Neural progenitor cell (in vitro differentiated cells): ENCODE data around the gene LRIT1. TPM values are rescaled to one million over a fixed set of nuclear protein-coding genes. Genes with fewer than 3 reads are reported as not detected.

Experiments used
- DNase-seq: peaks from one replicate; pipeline ENCODE4 v3.0.0-alpha.2; 2016; ENCODE audit warnings: low spot score
- H2AFZ ChIP-seq: fragments of 200-600 bp; sonication (generic); replicated peaks from 2 replicates; pipeline ENCODE4 v1.6.1; 2016; ENCODE audit warnings: antibody characterized with exemption
- H3F3A ChIP-seq: fragments of 200-600 bp; sonication (generic); 2 replicates; pipeline ENCODE4 v1.6.1; 2016; ENCODE audit warnings: antibody characterized with exemption, low read depth
- H3K27ac ChIP-seq: fragments of 200-600 bp; sonication (generic); 2 replicates; pipeline ENCODE4 v1.5.1; 2016; ENCODE audit warnings: mild to moderate bottlenecking
- H3K27me3 ChIP-seq: fragments of 200-600 bp; sonication (generic); 2 replicates; pipeline ENCODE4 v1.6.1; 2016; ENCODE audit warnings: mild to moderate bottlenecking, moderate library complexity
- H3K36me3 ChIP-seq: fragments of 200-600 bp; sonication (generic); 2 replicates; pipeline ENCODE4 v1.5.1; 2016
- H3K4me1 ChIP-seq: fragments of 200-600 bp; sonication (generic); 2 replicates; pipeline ENCODE4 v1.6.1; 2016; ENCODE audit warnings: mixed run types
- H3K4me2 ChIP-seq: fragments of 200-600 bp; sonication (generic); 2 replicates; pipeline ENCODE4 v1.6.1; 2016
- H3K4me3 ChIP-seq: fragments of 200-600 bp; sonication (generic); 2 replicates; pipeline ENCODE4 v1.5.1; 2016
- H3K79me2 ChIP-seq: fragments of 200-600 bp; sonication (generic); 2 replicates; pipeline ENCODE4 v1.6.1; 2016; ENCODE audit warnings: low read depth
- H3K9ac ChIP-seq: fragments of 200-600 bp; sonication (generic); 2 replicates; pipeline ENCODE4 v1.6.1; 2016
- H3K9me3 ChIP-seq: fragments of 200-600 bp; sonication (generic); 2 replicates; pipeline ENCODE4 v1.5.1; 2016; ENCODE audit warnings: low read depth
- H4K20me1 ChIP-seq: fragments of 200-600 bp; sonication (generic); 2 replicates; pipeline ENCODE4 v1.6.1; 2016; ENCODE audit warnings: low read depth
- H3K27ac Mint-ChIP-seq: 3 replicates; pipeline ENCODE4 v1.8.0; 2021; ENCODE audit warnings: mixed read lengths
- H3K27me3 Mint-ChIP-seq: 2 replicates; pipeline ENCODE4 v1.8.0; 2022; ENCODE audit warnings: low read depth, mild to moderate bottlenecking, inconsistent platforms, moderate library complexity, mixed read lengths; ENCODE audit not compliant: insufficient read depth
- H3K36me3 Mint-ChIP-seq: 3 replicates; pipeline ENCODE4 v1.8.0; 2021; ENCODE audit warnings: mixed read lengths
- H3K4me1 Mint-ChIP-seq: 3 replicates; pipeline ENCODE4 v1.8.0; 2021; ENCODE audit warnings: mixed read lengths
- H3K4me3 Mint-ChIP-seq: 3 replicates; pipeline ENCODE4 v1.8.0; 2021; ENCODE audit warnings: mild to moderate bottlenecking, moderate library complexity, mixed read lengths
- H3K9me3 Mint-ChIP-seq: 3 replicates; pipeline ENCODE4 v1.8.0; 2020; ENCODE audit warnings: mixed read lengths
- EZH2 ChIP-seq: fragments of 200-600 bp; sonication (generic); IDR thresholded peaks from 2 replicates; pipeline ENCODE4 v1.6.1; 2017; ENCODE audit warnings: antibody characterized with exemption, mild to moderate bottlenecking, moderate library complexity
- EZH2phosphoT487 ChIP-seq: fragments of 200-600 bp; sonication (generic); IDR thresholded peaks from 2 replicates; pipeline ENCODE4 v1.6.1; 2017; ENCODE audit warnings: antibody characterized with exemption
- total RNA-seq: library from RNA; depleted of rRNA; stranded (reverse); fragments of >200 nt; gene quantifications from 2 replicates; pipeline ENCODE4 v1.2.3, GENCODE V29; 2015; ENCODE audit warnings: low replicate concordance
- TF ChIP-seq, protein P1 (sequence below): fragments of 200-600 bp; sonication (generic); IDR thresholded peaks from 2 replicates; pipeline ENCODE4 v1.5.1; 2017; ENCODE audit warnings: antibody characterized with exemption, mild to moderate bottlenecking

The LRIT1 gene
- total RNA-seq, 1 donor from 2014 or later = not detected

- Mint-ChIP-seq H3K9me3 (peaks cover under 1% of the 10 kb centered on the region), H3K36me3 (no peaks in the 10 kb centered on the region), H3K4me1 (peaks cover 8% of the 10 kb centered on the region), H3K4me3 (no peak within 1 kb of the TSS), H3K27ac (no peak within 1 kb of the TSS), H3K27me3 (peaks cover 17% of the 10 kb centered on the region)
- Histone ChIP-seq H3K79me2 (no peaks in the 10 kb centered on the region), H3K4me1 (peaks cover 16% of the 10 kb centered on the region), H3K4me2 (peak within 1 kb of the TSS; percentile 39), H3K36me3 (no peaks in the 10 kb centered on the region), H3K9ac (no peak within 1 kb of the TSS), H3K27ac (no peak within 1 kb of the TSS), H3K9me3 (no peaks in the 10 kb centered on the region), H4K20me1 (no peaks in the 10 kb centered on the region), H3K4me3 (no peak within 1 kb of the TSS), H3K27me3 (no peaks in the 10 kb centered on the region), H3F3A (peaks cover 7% of the 10 kb centered on the region), H2AFZ (no peak within 1 kb of the TSS)
- DNase-seq = no peak
- no peak for TF ChIP-seq EZH2
- no peak for TF ChIP-seq EZH2phosphoT487
- TF ChIP-seq, protein P1, sequence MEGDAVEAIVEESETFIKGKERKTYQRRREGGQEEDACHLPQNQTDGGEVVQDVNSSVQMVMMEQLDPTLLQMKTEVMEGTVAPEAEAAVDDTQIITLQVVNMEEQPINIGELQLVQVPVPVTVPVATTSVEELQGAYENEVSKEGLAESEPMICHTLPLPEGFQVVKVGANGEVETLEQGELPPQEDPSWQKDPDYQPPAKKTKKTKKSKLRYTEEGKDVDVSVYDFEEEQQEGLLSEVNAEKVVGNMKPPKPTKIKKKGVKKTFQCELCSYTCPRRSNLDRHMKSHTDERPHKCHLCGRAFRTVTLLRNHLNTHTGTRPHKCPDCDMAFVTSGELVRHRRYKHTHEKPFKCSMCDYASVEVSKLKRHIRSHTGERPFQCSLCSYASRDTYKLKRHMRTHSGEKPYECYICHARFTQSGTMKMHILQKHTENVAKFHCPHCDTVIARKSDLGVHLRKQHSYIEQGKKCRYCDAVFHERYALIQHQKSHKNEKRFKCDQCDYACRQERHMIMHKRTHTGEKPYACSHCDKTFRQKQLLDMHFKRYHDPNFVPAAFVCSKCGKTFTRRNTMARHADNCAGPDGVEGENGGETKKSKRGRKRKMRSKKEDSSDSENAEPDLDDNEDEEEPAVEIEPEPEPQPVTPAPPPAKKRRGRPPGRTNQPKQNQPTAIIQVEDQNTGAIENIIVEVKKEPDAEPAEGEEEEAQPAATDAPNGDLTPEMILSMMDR = no peak
These were observed 15.7 kb downstream of the LRIT1 start, which contains the start of gene LRIT2 for GRCh38 chr10:84225427-84226173. Gene LRIT2, minus strand, starts transcription at chr10:84225544. Its CDS starts 24 bp downstream, at chr10:84225520.

DNA sequence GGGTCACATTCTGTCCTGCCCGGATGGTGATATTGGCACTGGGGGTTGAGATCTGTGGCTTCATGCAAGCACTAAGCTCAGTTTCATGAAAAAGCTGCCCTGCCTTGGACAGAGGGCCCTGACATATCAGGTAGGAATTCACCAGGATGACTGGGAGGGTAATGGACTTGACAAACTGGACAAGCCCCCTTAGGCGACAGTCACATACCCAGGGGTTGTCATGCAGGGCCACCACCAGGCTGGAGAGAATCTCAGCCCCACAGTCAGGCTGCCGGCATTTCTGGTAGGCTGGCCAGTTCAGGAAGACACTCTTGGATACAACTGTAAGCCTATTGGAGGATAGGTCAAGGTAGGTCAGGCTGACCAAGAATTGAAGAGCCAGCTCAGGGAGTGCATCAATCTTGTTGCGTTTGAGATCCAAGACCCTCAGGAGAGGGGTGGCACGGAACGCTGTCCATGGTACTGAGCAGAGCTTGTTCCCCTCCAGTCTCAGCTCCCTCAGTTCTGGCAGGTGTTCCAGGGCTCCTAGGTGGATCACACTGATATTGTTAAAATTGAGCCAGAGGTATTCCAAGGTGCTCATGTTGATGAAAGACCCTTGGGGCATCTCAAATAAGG lies 16.8 kb downstream of the LRIT1 start:
- H3K4me3 ChIP-seq = no peak overlapping the region
- peaks cover 16% of the 10 kb centered on the region for H3K4me1 ChIP-seq
- H3K9me3 ChIP-seq = no peaks in the 10 kb centered on the region
- H3K27ac Mint-ChIP-seq = no peak overlapping the region
- H2AFZ ChIP-seq = no peak overlapping the region
- H3K4me2 ChIP-seq = no peak overlapping the region
- no peak overlapping the region for H3K27ac ChIP-seq
- H3F3A ChIP-seq = peaks cover 7% of the 10 kb centered on the region
- peaks cover 8% of the 10 kb centered on the region for H3K4me1 Mint-ChIP-seq
- no peaks in the 10 kb centered on the region for H3K79me2 ChIP-seq
- H3K9me3 Mint-ChIP-seq = peaks cover 2% of the 10 kb centered on the region
- H3K27me3 ChIP-seq = no peaks in the 10 kb centered on the region
- DNase-seq = peak; percentile 81
- no peaks in the 10 kb centered on the region for H3K36me3 ChIP-seq
- H3K4me3 Mint-ChIP-seq = no peak overlapping the region
- TF ChIP-seq, protein P1 = no peak
- TF ChIP-seq EZH2phosphoT487 = no peak
- TF ChIP-seq EZH2 = no peak
- H3K27me3 Mint-ChIP-seq = peaks cover 19% of the 10 kb centered on the region
- H4K20me1 ChIP-seq = no peaks in the 10 kb centered on the region
- no peak overlapping the region for H3K9ac ChIP-seq
- no peaks in the 10 kb centered on the region for H3K36me3 Mint-ChIP-seq

- Histone ChIP-seq H3K27ac (no peak overlapping the region), H4K20me1 (no peaks in the 10 kb centered on the region), H2AFZ (no peak overlapping the region), H3F3A (peaks cover 7% of the 10 kb centered on the region), H3K9ac (no peak overlapping the region), H3K9me3 (no peaks in the 10 kb centered on the region), H3K4me3 (no peak overlapping the region), H3K4me2 (no peak overlapping the region), H3K36me3 (no peaks in the 10 kb centered on the region), H3K4me1 (peaks cover 9% of the 10 kb centered on the region), H3K27me3 (no peaks in the 10 kb centered on the region), H3K79me2 (no peaks in the 10 kb centered on the region)
- TF ChIP-seq, protein P1 = no peak
- TF ChIP-seq EZH2phosphoT487 (no peak), EZH2 (no peak)
- H3K27ac Mint-ChIP-seq = no peak overlapping the region
- peaks cover 8% of the 10 kb centered on the region for H3K4me1 Mint-ChIP-seq
- no peak for DNase-seq
- H3K27me3 Mint-ChIP-seq = peaks cover 17% of the 10 kb centered on the region
- peaks cover 2% of the 10 kb centered on the region for H3K9me3 Mint-ChIP-seq
- H3K36me3 Mint-ChIP-seq = no peaks in the 10 kb centered on the region
- no peak overlapping the region for H3K4me3 Mint-ChIP-seq
These were observed 19.4 kb downstream of the LRIT1 start for GRCh38 chr10:84221916-84222315.
